HG02970 (cell line): ENCODE data around the gene TMEM120B.
A peak's percentile ranks its signal among the peaks of the same experiment; 100 is the strongest.
"Not testable (repeated sequence)": the region's sequence is repeated elsewhere in the genome, so short reads cannot be mapped to it uniquely, and the experiment has no call there.

ENCODE experiments used
- ATAC-seq: cut with Tn5 transposase; IDR thresholded peaks from one replicate; pipeline ENCODE4 v1.9.1; 2021; ENCODE audit warnings: mild to moderate bottlenecking, moderate library complexity, moderate number of reproducible peaks; ENCODE audit not compliant: unreplicated experiment, low FRiP score

The TMEM120B gene

DNA sequence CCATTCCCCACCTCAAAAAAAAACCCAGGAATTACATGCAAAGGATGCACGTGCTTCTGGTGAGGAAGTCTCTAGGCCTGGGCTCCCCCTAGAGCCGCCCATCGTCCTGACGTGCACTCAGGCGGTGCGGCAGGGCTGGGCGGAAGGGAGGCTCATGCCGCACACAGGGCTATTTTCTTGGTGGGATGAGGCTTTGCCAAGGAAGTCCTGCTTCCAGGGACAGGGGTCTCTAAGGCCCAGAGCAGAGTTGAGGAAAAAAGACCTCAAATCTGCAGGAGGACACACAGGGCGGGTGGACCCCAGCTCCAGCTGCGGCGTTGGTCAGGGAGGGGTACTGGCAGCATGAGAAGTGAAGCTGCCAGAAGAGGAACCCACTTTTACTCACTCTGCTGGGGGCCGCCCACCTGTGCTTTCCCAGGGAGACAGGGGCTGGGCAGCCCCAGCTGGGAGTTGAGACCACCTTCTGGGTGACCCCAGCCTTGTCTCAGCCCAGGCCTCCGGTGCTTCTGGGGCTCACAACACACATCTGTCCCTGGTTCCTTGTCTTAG, 76.8 kb downstream of the TMEM120B start:
- ATAC-seq = no peak

DNA sequence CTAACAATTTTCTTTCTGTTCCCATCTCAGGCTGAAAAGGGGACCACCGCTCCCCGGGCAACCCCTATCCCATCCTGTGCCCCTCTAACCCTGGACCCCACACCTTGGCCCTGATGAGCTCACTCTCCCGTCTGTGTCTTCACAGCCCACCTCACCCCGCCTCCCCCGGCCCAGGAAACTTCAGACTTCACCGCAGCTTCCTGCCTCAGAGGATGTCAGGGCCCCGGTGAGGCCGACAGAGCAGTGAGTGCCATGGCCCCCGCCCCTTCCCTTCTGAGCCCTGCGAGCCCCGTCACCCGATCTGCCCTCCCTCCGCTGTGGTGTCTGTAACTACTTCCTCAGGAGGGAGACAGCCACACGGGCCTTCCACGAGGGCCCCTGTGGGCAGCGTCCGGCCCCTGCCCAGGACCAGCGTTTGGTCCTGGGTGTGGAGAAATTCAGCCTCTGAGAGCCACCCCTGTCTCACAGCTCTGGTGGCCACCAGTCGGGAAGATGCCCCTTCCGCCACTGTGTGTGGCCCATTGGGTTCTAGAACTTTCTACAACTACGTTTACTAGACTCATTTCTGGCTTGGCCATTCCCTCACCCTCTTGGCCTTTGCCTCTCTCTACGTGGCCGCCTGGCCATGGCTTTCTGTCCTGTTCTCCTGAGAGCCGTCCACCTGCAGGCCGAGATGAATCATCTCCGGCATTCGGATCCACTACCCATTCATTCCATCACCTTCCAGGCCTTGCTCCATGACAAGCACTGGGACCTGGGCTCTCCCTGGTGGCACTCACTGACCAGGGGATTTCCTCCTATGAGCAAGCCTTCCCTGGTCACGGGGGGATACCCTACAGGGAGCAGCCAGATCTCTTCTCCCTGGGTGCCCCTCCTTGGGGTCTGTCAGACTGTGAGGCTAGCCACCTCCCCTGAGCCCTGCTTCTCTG, 77.5 kb downstream of the TMEM120B start:
- ATAC-seq = peak; percentile 32

DNA sequence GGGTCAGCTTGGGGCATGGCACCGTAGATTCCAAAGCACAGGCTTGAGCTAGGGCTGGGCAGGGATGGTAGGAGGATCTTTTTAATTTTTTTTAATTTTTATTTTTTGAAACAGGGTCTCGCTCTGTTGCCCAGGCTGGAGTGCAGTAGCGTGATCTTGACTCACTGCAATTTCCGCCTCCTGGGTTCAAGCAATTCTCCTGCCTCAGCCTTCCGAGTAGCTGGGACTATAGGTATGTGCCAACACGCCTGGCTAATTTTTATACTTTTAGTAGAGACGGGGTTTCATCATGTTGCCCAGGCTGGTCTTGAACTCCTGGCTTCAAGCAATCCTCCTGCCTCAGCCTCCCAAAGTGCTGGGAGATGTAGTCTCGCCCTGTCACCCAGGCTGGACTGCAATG, 78.2 kb downstream of the TMEM120B start:
- ATAC-seq = not testable (repeated sequence)

DNA sequence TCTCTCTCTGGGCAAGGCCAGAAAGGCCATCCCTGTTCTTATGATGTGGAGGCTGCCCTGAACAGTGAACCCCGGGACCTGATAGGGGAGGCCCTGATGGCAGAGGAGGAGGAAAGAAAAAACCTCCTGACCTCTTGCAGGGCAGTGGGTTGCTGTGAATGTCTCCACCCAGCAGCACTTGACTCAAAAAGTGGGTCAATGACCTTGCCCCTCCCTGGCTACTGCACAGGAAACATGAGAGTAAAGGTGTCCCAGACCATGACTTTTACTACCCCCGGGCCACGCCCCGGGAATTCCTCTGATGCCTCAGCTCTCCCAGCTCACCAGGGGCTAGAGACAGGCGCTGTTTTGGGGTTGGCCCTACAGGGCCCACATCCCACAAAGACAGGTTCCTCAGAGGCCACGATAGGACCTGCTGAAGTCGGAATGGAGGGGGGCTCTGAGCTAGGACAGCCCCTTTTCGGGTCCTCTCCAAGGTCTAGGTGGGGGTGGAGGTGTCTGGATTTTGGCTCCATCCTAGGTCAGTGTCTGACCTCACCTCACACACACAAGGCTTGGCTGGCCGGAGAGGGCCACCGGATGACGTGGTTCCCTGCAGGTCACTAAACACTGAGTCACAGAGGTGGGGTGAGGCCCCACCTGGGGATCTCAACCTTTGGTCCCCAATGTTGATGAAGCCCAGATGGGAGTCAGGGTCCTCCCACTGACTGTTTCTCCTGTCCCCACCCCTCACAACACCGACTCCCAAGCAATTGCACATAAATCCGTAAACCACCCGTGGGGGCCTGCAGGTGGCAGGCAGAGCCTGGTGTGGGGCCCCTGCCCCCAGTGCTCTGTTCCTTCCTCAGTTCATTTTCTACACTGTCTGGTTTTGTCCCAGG, 79.4 kb downstream of the TMEM120B start:
- ATAC-seq = no peak

DNA sequence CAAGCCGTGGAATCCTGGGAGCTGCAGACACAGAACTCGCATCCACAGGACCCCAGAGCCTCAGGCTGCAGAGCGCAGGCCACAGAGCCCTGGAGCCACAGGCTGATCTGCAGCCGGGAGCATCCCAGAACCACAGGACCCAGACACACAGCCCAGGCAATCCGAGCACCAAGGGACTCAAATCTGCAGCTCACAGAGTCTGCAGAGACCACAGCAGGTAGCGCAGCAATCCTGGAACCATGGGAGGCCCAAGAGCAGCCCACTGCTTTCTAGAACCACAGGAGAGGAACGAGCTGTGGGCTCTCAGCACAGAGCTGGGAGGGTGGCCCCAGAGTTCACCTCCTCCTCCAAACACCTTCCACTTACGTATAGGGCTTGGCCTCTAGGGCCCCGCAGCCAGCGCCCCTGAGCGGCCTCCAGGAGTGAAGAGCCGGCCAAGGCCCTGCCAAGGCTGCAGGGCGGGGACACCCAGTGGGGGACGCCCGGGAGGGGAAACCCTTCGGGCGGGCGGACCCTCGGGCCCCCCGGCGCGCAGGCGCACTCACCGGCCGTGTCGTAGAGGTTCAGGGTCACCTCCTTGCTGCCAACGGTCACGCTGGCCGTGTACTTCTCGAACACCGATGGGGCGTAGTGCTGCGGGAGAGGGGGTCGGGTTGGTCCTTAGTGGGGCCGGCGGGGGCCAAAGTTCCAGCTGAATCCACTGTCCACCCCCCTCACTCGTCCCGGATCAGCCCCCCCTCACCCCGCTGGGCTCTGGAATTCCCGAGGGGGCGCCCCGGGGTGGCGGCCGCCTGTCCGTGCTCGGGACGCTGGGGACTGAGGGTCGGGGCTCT, 80.3 kb downstream of the TMEM120B start:
- no peak for ATAC-seq

DNA sequence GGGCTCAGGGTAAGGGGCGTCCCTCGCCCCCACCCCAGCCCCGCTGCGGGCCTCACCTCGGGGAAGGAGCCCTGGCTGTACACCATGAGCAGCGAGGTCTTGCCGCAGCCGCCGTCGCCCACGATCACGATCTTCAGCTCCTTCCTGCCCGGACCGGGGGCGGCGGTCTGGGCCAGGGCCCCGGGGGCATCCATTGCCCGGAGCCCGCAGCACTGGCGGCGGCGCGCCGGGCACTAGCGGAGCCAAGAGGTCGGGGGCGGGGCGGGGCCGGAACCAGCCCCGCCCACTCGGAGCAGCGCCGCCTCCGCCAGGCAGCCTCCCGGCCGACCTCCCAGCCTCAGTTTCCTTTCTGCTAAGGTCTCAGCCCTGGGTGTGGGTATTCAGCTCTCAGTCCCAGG, 80.9 kb downstream of the TMEM120B start, which contains the start of gene RHOF:
TSS of gene RHOF (minus strand) at position 249 of the 398 bp plus-strand sequence. CDS start at position 194, 55 bp downstream.
- ATAC-seq = peak; percentile 18

DNA sequence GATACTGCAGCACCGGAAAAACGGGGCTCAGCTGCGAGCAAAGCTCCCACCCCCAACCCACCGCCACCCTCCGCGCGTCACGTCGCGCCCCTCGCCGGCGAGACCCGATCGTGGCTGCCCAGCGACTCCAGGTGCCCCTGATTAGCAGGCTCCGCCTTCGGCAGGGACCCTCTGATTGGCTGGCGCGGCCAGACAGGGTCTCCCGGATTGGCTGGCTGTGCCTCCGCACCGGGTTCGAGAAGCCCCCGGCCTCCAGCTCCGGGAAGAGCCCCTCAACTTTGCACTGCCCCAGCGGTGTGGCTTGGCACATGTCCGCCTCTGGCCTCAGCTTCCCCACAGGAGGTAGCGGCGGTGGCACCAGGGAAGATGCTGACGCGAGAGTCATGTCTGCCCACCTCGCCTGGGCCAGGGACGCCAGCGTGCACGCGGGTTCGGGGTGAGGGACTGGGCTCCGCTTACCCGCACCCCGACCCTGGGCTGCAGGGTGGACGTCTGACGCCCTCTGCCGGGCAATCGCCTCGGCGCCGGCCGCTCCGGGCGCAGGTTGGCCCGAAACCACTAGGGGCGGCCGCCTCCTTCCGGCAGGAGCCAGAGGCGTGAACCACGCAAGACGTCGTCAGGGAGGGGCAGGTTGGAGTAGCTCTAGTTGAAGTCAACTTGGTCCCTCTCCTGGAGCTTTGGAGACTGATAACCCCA, 81.4 kb downstream of the TMEM120B start:
- peak; percentile 35 for ATAC-seq

DNA sequence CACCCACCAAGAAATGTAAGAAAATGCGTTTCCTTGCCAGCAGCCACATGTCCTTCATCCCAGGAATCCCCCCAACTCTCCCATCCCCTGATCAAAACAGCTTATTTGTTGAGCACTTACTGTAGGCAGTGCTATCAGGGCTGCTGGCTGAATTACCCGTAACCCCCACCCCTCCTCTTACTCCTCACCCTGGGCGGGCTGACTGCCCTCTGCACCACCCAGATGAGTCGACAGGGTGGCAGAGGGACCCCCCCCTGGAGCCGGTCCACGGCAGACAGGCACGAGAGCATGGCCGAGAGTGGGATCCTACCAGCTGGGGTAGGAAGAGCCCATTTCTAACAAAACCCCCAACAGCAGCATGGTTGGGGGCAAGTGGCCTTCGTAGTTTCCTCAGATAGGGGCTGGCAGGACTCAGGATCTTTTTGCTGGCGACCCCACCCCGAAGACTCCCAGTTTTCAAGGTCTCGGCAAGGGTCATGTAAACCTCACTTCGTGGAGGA, 82.0 kb downstream of the TMEM120B start:
- no peak for ATAC-seq

DNA sequence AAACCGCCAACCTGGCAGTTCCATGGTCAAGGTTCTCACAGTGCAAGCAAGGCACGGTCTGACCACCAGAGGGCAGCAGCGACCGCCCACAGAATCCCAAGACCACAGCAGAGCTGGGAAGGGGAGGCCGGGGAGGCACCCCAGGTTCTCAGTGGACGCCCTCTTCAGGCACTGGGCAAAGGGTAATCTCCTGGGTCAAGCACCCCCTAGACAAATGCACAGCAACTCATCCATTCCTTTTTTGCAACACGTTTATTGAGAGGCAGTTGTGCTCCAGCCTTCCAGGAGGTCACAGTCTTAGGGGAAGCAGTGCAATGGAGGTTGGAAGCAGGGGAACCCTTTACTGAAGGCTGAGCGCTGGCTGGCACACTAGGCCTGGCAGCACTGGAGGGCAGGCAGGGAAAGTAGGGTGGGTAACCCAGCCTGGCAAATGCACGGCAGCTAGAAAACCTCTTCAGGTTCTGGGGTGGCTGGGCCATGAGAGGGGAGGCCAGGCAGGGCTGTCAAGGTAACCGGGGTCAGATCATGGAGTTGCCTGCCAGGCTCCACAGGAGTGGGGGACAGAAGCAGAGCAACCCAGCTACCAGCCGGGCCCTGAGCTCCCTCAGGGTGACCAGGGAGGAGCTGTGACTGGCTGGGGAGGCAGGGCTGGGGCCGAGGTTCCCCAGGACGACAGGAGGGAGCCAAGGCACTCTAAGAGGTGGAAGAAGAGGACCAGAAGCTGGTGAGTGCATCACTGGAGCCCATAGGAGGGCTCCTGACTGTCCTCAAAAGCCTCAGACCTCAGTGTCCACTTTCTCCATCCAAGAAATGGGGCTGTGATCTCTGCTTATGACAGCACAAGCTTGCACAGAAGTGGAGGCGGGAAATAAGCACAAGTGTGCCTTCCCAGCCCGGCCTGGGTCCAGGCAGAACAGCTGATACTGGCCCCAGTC, 82.7 kb downstream of the TMEM120B start:
- no peak for ATAC-seq

DNA sequence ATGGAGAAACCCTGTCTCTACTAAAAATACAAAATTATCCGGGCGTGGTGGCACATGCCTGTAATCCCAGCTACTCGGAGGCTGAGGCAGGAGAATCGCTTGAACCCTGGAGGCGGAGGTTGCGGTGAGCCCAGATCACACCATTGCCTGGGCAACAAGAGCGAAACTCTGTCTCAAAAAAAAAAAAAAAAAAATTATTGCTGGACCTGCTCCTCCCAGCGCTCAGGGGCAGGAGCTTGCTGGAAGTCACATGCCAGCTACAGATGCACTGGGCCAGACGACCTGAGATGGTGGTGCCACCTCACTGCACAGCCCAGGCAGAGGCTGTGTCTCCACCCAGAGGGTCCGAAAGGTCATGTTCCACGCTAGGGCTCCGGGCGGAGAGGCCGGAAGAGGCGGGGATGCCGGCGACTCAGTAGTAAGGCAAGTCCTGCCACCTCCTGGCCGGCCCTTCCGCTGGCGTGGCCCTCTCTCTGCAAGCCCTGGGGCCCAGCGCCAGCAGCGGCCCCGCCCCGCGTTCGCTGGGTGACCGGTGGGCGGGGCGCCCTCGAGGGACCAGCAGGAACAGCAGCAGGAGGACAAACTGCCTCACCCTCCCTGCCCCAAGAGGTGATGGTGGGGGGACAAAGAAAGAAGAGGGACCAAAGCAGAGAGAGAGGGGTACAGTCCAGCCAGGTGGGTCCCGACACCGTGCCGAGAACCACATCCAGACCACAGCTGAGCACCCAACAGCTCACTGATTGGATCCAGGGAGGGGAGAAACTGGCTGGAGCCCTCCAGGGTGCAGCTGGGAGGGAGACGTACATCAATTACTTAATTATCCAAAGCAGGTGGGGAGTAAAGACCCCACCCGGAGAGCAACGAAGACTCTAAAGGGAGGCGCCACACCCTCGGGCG, 84.6 kb downstream of the TMEM120B start:
- no peak for ATAC-seq

DNA sequence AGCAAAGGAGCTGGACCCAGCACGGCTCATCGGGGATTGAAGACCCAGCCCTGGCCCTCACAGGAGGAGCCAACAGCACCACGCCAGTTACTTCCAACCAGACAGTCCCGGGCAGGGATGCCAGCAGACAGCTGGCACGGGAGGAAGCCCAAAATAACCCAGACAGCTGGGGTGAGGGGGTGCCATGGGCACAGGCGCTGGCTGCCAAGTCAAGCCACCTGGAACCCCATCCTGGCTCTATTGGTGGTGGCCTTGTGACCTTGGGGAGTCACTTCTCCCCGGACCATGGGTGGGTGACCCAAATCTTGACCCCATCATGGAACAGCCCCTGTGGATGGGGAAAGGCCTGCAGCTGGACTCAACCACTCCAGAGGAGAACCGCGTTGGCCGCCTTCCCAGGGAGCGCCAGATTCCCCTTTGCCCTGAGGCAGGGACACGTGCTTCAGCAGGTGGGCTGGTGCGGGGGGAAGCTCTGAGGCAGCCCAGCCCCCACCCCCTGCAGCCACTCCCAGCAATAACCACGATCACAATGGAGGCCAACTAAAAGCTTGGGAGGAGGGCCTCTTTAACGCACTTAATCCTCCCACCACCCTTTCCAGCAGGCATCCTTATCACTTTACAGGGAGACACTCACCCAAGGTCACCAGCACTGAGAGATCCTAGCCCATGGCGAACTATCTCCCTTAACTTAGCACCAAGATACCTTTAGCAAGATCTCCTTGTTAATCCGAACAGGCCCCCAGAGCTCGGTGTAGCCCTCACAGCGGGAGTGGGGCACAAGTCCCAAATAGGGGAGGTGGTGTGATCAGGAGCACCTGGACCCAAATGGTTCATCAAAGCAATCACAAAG, 85.6 kb downstream of the TMEM120B start:
- ATAC-seq = no peak

DNA sequence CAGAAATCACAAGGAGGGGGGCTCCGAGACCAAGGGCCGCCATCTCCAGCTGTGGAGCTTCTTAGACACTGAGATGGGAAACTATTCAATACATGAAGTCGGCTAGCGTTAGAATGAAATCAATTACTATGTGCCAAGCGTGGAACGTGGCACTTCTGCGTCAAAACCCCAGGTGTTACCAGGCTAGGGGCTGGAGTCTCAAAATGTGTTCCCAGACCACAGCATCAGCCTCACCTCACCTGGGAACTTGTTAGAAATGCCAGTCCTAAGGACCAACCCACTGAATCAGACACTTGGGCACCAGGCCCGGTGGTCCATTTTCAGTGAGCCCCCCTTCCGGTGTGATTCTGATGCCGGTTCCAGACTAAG, 86.2 kb downstream of the TMEM120B start:
- no peak for ATAC-seq

DNA sequence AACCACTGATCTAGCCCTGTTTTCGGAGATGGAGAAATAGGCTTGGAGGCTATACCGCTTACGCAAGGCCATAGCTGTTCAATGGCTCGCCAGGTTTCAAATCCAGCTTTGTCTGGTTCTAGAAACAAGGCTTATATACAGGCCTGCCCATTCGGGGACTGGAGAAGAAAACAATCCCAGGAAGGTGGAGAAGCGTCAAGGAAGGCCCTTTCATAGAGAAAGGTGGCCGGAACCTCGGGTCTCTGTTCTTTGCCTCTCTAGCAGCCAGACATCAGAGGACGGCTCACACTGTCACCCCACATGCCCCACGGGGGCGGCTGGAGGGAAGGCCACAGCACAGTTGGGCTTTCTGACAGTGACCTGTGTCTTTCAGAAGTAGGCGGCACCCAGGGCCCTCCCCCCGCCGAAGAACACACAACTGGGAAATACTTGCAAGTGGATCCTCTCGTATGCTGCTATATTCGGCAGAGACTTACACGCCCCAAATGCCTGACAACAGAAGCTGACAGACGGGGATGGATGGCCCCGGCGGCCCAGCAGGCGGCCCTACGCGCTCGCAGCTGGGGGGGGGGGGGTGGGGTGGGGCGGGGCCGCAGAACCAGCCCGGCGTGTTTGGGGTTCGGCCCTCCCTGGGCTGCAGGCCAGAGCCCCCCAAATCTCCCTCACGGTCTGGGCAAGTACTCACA, 86.7 kb downstream of the TMEM120B start:
- ATAC-seq = no peak

DNA sequence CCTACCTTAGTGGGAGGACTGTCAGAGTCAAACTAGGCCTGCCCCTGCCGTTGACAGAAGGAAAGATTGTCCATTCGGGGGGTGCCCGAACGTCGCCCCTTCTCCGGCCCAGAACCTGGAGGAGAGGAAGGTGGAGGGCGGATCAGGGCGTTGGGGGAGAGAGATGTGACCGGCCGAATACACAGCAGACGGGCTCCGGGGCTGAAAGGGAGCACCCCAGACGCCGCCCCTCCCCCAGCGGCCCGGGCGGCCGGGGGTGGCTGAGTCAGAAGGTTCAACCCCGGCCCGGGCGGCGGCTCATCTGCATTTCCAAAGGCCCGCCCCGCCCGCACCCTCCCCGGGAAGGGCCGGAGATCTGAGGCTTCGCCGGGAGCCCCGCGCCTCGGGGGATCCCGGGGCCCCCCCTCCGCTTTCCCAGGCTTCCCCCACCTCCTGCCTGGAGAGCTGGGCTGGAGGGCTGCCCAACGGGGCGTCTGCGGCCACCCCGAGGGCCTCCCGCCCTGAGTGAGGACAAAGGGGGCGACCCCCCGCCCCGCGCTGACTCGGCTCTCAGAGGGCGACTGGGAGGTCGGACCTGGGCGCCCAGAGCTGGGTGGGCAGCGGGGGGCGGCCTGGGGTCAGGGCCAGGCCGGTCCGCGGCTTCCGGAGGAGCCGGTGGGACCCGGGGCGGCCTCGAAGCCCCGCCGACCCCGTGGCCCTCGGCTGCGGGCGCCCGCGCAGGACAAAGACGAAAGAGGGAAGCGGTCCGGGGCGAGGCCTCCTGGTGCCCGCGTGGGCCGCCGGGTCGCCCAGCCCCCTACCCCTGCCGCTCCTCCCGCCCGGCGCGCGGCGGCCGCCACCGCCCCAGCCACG, 87.5 kb downstream of the TMEM120B start:
- no peak for ATAC-seq
